GM19468 (cell line): ENCODE data around the gene AGBL1.
"Not testable (repeated sequence)": the region's sequence is repeated elsewhere in the genome, so short reads cannot be mapped to it uniquely, and the experiment has no call there.

Experiments used
- ATAC-seq: cut with Tn5 transposase; IDR thresholded peaks from one replicate; pipeline ENCODE4 v1.9.1; 2021; ENCODE audit warnings: mild to moderate bottlenecking, moderate library complexity, moderate number of reproducible peaks; ENCODE audit not compliant: unreplicated experiment; ENCODE audit errors: extremely low read depth

AGBL1 gene

DNA sequence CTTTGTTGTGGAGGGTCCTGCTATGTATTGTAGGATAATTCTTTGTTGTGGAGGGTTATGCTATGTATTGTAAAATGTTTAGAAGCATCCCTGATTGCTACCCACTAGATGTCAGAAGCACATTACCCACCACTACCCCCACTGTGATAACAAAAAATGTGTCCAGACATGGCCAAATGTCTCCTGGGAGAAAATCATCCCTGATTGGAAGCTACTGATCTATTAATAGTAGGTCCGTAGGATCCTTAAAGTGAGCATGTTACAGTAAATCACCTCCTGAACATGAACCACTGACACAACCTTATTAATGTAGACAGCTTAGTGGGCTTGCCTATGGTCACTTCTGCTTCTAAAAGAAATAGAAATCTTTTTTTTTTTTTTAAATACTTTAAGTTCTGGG, 884.6 kb downstream of the AGBL1 start:
- ATAC-seq = no peak

DNA sequence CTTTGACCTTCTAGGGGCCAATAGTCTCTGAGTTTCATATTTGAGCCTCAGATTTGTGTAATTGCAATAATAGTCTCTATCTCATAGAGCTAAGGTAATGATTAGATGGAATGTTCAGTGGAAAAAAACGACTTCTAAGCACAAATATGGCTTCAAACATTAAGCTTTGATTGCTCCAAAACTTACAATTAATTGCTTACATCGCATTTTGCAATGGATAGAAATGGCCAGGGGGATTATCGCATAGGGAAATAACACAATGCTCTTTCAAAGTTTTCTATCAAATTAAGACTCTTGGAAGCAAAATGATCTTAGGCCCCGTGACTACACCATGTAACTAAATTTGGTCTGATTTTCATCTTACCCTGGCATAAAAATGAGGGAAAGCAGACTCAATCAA, 888.6 kb downstream of the AGBL1 start:
- no peak for ATAC-seq

DNA sequence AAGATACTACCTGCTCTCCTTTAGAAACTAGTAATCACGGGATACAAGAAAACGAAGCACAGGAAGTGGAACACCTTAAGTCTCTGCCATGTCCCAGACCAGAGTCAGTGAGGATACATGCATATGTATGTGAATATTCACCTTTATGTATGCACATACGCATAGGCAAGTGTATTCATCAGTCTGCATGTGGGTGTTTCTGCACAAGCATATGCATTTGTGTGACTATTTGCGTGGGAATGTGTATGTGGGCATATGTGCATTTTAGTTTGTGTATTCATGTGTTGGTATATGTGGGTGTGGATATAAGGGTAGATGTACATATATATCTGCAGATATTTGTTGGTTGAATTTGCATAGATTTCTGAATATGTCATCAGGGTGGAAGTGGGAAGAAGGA, 889.7 kb downstream of the AGBL1 start:
- ATAC-seq = no peak

DNA sequence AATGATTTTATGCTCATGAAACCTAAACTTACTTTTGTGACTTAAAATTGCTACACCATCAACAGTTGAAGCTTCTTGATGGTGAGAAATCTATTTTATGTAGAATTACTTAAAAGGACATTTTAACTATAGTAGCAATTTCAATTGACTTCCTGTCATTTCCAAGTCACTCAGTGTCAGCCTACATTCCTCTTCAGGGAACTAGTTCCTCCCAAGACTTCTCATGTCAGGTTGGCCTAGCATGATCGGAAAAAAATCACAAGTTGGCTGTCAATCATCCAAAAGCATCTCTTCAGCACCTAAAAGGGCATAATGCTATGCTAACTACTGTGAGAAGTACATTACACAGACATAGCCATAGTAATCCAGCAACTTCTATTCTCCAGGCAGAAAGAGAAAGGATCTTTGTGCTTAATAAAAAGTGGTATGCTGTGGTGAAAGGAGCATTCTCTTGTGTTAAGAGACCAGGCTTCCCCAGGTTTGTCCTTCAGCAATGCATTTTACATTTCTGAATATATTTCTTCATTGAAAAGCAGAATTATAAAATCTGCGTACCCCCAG, 893.7 kb downstream of the AGBL1 start:
- no peak for ATAC-seq

DNA sequence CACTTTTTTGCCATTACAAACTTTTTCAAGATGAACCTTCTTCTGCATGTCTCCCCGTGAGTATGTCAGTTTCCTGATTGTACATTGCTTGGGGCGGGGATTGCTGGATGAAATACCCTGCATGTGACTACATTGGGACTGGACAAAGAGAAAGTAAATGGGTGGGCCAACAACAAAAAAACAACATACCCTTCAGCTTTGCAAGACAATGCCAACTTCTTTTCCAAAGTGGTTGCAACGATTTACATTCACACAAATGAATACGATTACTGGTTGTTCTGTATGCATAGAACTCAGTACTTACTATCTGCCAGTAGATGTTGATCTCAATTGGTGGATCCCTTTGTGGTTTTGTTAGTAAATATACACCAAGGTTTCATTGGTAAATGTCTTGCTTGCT, 908.4 kb downstream of the AGBL1 start:
- no peak for ATAC-seq

DNA sequence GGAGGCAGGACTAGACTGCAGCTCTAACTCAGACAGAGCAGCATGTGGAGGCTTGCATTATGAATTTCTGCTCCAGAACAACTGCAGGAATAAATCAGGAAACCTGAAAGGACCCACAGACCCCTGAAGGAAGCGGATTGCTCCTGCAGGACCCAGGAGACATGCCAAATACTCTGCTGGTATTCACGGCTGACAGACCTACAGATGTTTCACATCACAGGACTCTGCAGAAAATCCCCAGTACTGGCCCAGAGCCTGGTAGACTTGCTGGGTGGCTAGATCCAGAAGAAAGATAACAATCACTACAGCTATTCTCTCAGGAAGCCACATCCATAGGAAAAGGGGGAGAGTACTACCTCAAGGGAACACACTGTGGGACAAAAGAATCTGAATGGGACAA, 942.1 kb downstream of the AGBL1 start:
- no peak for ATAC-seq

DNA sequence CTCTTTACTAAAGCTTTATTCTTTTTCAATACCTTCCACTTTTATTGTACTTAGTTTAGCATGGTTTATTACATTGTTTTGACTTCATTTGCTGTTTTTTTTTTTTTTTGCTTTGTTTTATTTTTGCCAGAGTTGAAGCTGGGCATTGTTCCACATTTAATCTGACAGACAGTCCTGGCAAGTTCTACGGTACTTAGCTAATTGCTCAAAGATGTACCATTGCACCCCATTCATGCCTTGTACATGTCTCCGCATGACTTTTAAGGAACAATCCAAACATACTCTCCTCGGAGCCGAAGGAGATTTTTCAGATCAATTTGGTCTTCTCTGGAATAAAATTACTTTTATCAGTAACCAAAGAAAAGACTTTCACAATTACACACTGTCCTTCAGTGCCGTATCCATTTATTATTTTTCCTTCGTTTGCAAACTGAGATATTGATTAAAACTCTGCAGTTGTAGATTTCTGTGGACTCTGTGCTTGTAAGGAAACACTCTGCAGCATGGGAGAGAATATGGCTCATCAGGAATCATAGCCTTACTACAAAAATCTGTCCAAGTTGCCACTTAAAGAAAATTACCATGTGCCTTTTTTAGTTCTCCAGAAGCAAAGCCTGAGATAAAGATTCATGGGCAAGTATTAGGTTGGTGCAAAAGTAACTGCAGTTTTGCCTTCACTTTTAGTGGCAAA, 952.0 kb downstream of the AGBL1 start:
- no peak for ATAC-seq

DNA sequence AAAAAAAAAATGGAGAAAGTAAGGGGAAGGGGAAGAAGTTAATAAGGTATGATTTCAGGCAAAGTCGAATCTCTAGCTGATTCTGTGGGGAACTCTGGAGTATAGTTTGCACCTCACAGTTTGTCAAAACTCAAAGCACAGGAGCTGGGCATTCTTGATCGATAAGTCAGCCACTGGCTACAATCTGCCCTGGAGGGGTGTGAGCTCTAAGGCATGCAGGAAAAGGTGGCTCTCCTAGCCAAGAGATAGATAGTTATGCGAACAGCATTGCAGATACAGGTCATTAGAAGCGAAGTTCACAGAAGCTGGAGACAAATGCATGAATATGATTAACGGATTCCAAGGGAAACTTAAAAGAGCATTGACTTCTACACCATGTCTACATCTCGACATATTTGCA, 952.6 kb downstream of the AGBL1 start:
- no peak for ATAC-seq

DNA sequence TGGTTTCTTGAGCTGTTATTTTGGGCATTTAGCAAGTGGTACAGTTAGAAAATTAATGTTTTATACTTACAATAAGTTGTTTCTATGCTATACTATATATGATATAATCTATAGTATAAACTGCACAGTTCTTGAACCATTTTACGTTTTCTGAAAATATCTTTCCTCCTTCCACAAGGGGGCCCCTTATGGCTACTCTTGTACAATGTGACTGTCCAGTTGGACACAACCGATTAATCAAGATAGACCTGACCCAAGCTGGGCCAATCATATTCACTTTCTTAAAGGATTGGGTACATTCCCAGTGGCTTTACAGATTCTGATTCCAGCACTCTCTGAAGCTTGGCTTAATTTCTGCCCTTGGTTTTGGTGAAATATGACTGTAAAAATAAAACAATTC, 953.4 kb downstream of the AGBL1 start:
- no peak for ATAC-seq

DNA sequence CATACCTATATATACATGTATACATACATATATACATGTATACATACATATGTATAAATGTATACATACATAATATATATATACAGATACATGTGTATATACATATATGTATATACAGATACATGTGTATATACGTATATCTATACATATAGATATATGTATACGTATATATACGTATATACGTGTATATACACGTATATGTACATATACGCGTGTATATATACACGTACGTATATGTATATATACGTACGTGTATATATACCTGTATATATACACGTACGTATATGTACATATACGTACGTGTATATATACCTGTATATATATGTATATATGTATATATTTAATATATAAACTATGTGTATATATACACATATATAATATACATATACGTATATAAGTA, 955.2 kb downstream of the AGBL1 start:
- ATAC-seq = no peak

DNA sequence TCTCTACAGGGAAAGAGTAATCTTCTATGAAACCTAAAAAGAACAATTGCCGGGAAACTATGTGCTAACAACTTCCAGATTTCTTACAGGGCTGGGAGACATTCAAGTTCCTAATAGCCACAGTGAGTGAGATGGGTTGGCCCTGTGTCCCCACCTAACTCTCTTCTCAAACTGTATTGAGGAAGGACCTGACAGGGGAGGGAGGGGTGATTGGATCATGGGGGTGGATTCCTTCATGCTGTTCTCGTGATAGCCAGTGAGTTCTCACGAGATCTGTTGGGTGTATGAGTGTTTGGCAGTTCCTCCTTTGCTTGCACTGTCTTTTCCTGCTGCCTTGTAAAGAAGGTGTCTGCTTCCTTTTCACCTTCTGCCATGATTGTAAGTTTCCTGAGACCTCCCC, 958.7 kb downstream of the AGBL1 start:
- no peak for ATAC-seq

DNA sequence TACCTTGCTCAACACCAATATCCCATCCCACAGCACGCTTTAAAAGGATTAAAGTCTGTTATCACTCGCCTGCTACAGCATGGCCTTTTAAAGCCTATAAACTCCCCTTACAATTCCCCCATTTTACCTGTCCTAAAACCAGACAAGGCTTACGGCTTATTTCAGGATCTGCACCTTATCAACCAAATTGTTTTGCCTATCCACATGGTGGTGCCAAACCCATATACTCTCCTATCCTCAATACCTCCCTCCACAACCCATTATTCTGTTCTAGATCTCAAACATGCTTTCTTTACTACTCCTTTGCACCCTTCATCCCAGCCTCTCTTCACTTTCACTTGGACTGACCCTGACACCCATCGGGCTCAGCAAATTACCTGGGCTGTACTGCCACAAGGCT, 962.9 kb downstream of the AGBL1 start:
- ATAC-seq = not testable (repeated sequence)

DNA sequence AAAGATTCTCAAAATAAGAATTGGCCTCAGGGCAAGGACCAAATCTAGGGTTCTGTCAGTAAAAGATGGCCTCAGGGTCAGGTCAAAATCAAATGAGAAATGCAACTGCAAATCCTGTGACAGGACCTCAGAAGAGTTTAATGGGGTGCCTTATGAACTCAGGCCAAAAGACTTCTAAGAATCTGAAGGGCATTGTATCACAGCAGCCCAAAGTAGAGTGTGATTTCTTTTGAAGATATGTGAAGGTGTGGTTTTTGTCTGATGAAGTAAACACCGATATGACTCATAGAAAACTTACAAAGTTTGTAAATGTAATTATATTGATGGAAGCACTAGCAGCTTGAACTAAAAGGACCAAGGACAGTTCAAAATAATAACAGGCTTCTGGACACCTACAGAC, 966.1 kb downstream of the AGBL1 start:
- no peak for ATAC-seq

DNA sequence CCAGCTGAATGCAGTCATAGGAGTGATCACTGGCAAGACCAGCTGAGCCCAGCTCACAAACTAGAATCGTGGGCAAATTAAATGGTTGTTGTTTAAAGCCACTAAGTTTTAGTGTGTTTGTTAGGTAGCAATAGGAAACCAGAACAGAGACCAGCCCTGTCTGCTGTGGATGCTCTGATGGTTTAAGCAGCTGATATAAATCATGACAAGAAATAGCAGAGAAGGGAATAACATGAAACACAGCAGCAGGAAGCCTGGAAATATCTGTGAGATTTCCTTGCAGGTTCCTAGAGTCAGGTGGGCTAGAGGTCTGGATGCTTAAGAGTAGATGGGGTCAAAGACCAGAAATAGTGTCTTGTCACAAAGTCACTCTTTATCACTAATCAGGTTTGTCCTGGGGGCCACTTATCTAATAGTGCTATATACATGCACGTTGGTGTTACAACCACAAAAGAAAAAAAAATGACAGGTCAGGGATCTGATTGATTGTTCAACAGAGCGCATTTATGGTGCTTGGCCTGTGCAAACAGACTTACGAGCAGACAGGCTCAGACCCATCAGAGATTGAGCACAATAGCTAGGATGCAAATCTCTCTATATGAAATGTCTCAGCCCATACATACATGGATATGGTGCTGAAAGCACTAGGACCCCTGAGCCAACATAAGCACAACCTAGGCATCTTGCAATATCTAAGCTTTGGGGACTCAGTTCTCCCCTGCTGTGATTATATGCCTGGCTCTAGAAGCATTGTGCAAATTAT, 967.7 kb downstream of the AGBL1 start:
- ATAC-seq = no peak
